ENCODE measurements around the gene TXNRD2. TPM values are rescaled to one million over a fixed set of nuclear protein-coding genes. Genes with fewer than 3 reads are reported as not detected.

TXNRD2 gene
- total RNA-seq, 1 donor from 2014 or later, result 40.4 TPM

DNA sequence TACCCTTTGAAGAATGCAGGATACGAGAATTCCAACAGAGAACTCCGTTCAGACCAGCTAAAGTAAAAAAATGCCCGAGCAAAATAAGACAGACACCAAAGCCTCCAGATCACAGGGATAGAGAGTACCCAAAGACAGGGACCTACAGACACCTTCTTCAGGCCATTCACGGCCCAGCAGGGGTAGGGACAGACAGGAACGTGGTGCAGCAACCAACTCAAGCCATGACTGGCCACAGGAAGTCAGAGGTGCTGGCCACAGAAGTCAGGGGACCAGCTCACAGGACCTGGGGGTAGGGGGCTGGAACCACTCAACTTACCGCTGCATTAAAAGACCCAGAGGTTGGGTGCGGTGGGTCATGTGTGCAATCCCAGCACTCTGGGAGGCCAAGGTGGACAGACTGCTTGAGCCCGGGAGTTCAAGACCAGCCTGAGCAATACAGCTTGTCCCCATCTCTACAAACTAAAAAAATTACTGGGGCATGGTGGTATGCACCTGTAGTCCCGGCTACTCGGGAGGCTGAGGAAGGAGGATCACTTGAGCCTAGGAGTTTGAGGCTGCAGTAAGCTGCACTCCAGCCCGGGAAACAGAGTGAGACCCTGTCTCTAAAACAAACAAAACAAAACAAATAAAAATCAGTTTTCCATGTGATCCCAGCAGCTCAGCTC is 39.9 kb downstream of the TXNRD2 start:
- intact Hi-C loops (cut with DNase I), result no loop called here
- DNase-seq (no peak), ATAC-seq (ENCODE audit: poor library complexity) (no peak)

- intact Hi-C loops (cut with DNase I), result no loop called here
- no peak for DNase-seq
- ATAC-seq (ENCODE audit: poor library complexity), result no peak
Observed at GRCh38 chr22:19900707-19901436, 40.7 kb downstream of the TXNRD2 start.

GRCh38 chr22:19898831-19899567 is 42.6 kb downstream of the TXNRD2 start:
- DNase-seq, result no peak
- ATAC-seq (ENCODE audit: poor library complexity), result no peak
- intact Hi-C loops (cut with DNase I), result no loop called here

- DNase-seq, result no peak
- ATAC-seq (ENCODE audit: poor library complexity), result no peak
- intact Hi-C loops (cut with DNase I), result no loop called here
Observed at GRCh38 chr22:19898145-19898544, 43.5 kb downstream of the TXNRD2 start.

DNA sequence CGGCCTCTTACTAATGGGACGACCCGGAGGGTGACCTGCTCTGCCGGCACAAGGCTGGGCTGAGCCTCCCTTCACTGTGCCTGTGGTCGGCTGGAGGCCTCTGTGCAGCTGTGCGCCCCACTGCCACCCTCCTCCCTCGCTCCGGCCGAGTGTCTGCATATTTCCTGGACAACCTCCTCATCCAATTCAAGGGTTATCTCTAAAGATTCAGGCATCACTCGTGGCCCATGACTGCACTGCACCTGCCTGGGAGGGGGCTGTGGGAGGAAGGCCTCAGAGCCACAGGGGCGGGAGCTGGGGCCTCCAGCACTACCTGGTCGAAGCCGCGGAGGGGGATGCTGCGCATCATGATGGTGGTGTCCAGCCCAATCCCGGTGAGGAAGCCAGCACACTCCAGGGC is 43.9 kb downstream of the TXNRD2 start:
- no peak for ATAC-seq (ENCODE audit: poor library complexity)
- no peak for DNase-seq
- intact Hi-C loops (cut with DNase I), result no loop called here

GRCh38 chr22:19896665-19897355 is 44.8 kb downstream of the TXNRD2 start:
- ATAC-seq (ENCODE audit: poor library complexity) (no peak), DNase-seq (peak; percentile 33)
- intact Hi-C loops (cut with DNase I), result no loop called here

GRCh38 chr22:19895160-19895849 is 46.3 kb downstream of the TXNRD2 start:
- ATAC-seq (ENCODE audit: poor library complexity) (no peak), DNase-seq (no peak)
- intact Hi-C loops (cut with DNase I), result no loop called here

DNA sequence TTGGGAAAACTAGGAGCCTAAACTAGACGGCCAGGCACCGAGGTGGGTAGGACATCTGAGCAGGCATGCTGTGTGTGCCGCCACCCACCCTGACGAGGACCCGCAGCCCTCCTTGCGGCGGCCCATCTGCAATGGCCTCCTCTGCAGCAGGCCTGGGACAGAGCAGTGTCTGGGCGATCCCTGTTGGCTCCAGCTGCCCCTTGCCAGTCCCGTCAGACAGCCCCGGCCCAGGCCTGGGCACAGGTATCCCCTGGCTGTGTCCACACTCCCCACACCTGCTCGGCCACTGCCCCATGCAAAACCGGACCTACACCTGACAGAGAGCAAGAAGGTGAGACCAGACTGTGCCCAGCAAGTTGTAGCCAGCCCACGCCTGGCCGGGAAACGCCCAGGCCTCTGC is 48.3 kb downstream of the TXNRD2 start:
- intact Hi-C loops (cut with DNase I), result no loop called here
- DNase-seq, result no peak

GRCh38 chr22:19892925-19893324 is 48.7 kb downstream of the TXNRD2 start:
- no peak for DNase-seq
- no peak for ATAC-seq (ENCODE audit: poor library complexity)
- intact Hi-C loops (cut with DNase I), result no loop called here

More for the DNA sequence above, 48.3 kb downstream of the TXNRD2 start:
- ATAC-seq (ENCODE audit: poor library complexity), result no peak

GRCh38 chr22:19892257-19892879 is 49.2 kb downstream of the TXNRD2 start:
- no peak for DNase-seq
- ATAC-seq (ENCODE audit: poor library complexity), result no peak
- intact Hi-C loops (cut with DNase I), result no loop called here

DNA sequence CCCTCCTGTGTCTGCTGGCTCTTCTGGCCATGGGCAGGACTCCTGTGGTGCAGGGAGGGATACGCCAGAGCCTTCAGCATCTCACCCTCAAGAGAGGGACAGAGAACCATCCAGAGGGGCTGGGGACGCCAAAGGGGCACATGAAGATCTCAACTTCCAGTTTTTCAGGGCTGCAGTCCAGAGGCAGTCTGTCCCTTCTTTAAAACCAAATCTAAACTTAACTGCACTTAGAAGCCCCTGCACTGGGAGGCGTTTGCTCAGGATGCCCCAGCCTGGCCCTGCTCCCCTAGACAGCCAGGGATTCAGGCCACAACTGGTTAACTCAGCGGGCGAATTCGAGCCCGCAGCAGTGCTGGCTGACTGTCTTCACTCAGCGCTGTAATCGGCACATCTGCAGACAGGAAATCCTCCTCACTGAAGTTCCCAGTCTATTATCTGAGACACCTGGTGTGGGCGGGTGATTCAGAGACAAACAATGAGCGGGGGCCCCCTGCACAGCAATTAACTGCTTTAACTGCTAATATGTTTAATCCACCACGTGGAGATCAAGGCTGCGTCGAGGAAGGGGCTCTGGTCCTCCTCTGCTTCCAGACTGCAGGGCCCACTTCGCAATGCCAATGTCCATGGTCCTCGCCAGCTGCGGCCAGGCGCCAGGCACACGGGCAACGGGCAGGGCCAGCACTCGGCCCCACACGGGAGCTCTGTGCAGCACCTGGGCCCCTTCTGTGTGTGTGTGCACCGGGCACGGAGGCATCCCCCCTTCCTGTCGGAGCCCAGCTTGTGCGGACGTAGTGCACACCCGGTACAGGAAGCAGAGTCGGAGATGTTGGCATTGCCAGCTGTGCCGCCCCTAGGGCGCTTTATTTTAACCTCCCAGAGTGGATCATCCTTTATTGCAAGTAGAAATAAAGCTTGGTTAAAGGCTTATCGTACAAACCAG is 50.0 kb downstream of the TXNRD2 start:
- DNase-seq (no peak), ATAC-seq (ENCODE audit: poor library complexity) (no peak)
- intact Hi-C loops (cut with DNase I), result no loop called here

DNA sequence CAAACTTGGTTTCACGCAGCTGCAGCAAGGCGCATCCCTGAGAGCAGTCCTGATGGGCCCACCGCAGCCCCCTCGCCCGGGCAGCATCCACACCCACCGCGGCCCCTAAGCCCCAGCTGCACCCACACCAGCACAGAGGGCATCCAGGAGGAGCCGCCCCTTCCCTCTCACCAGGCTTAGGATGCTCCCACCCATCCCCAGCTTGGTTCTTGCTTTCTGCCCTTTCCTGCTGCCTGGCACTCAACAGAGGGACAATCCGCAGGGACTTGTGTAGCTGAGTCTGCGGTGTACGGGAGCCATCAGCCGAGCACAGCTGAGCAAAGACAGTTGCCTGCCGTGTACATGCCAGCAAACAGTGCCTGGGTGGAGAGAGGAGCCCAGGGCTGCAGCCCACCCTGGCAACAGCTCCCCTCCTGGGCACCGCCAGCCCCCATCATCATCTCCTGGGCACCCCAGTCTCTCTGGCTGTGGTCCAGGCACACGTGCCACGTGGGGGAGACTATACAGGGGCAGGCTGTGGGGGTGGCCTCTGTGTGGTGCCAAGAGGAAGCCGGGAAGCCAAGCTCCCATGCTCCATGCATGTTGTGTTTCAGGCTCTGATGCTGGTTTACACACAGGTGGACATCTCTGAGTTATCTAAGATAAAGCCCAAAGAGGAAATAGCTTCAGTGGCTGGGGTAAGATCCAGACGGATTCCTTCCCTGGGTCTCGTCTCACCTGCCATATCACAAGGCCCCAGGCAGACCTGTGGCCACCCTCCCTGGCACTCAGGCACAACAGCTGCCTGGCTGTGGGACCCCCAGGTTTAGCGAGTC is 50.9 kb downstream of the TXNRD2 start:
- no peak for ATAC-seq (ENCODE audit: poor library complexity)
- intact Hi-C loops (cut with DNase I), result no loop called here
- DNase-seq, result no peak

- intact Hi-C loops (cut with DNase I), result no loop called here
- DNase-seq (peak; percentile 37), ATAC-seq (ENCODE audit: poor library complexity) (no peak)
Observed at GRCh38 chr22:19889951-19890350, 51.7 kb downstream of the TXNRD2 start.

GRCh38 chr22:19888131-19888746 is 53.4 kb downstream of the TXNRD2 start:
- intact Hi-C loops (cut with DNase I), result no loop called here
- DNase-seq (peak; percentile 29), ATAC-seq (ENCODE audit: poor library complexity) (no peak)

DNA sequence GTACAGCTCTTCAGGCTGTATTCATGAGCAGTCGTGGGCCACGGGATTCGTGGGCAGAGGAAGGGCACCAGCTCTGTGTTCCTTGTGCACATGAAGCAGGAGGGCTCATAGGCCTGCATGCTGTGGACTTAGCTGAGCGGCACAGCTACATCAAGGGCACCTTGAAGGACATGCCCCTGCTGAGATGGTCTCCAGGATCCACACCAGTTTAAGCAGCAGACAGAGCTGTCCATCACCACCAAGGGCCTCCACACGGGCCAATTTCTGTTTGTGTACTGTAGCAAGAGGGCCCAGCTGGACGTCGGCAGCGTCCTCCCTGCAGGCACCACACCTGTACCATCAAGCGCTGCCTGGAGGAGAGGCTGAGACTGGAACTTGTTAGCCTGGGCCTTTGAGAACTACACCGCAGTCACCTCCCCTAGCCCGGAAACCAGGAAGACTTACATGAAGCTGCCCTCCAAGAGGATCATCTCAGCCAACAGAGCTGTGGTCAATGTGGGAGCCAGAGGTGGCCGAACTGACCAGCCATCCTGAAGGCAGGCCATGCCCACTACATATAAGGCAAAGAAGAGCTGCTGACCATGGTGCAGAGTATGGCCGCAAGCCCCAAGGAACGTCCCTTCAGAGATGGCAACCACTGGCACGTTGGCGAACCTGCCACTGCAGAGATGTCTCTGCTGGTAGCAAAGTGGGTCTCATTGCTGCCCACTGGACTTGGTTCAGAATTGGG is 54.2 kb downstream of the TXNRD2 start:
- DNase-seq, result peak; percentile 38
- ATAC-seq (ENCODE audit: poor library complexity), result no peak
- intact Hi-C loops (cut with DNase I), result no loop called here
